Measurements from ENCODE around the gene NOPCHAP1.
"Not testable (repeated sequence)": the region's sequence is repeated elsewhere in the genome, so short reads cannot be mapped to it uniquely, and the experiment has no call there.

NOPCHAP1 gene

DNA sequence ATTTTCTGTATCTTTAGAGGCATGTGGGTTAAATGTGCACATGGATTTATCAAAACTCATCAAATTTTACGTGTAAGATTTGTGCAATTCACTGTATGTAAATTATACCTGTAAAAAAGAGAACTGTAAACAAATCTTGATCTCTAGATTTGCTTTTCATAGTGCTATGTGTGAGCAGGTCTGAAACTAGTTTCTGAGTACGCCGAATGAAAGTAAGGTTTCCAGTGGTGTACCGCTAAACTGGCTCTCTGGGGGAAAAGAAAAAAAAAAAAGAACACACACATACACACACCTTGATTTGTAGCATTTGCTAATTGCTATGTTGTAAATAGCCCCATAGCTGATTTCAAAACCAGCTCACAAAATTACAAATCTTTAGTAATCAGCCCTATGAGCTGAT is 19.4 kb upstream of the NOPCHAP1 start:
- DNase-seq: no peak

GRCh38 chr12:104969343-104969742 is 16.8 kb upstream of the NOPCHAP1 start:
- no peak for DNase-seq

DNA sequence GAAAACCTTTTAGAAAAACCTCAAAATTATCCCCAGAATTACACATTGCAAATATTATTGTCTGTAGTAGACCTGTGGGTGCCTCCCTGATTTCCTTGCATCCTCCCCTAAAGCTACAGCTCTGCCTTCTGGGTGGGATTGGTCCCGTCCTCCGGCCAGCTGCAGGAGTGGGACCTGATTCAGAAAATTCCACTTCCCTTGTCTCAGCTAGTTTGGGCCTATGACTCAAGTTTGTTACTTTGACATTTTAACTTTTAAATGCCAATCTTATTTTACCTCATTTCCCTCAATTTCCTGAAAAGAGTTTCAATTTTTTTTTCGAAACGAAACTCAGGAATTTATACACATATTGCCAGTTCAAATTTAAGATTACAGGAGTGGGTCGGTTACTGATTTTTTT is 14.8 kb upstream of the NOPCHAP1 start:
- DNase-seq: no peak

DNA sequence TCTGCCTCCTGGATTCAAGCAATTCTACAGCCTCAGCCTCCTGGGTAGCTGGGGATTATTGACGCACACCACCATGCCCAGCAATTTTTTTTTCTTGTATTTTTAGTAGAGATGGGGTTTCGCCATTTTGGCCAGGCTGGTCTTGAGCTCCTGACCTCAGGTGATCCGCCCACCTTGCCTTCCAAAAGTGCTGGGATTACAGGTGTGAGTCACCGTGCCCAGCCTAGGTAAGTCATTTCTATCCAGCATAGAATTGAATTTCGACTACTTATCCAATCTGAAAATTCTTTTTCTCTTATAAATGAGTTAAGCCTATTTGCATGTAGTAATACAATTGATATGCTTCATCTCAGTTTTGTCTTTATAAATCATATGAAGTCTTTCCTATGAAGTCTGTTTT is 12.9 kb upstream of the NOPCHAP1 start:
- no peak for DNase-seq

GRCh38 chr12:104974626-104975290 is 11.4 kb upstream of the NOPCHAP1 start:
- no peak for DNase-seq

GRCh38 chr12:104975587-104976343 is 10.4 kb upstream of the NOPCHAP1 start:
- DNase-seq: no peak

- DNase-seq: no peak
These were observed 9.4 kb upstream of the NOPCHAP1 start for GRCh38 chr12:104976703-104977102.

DNA sequence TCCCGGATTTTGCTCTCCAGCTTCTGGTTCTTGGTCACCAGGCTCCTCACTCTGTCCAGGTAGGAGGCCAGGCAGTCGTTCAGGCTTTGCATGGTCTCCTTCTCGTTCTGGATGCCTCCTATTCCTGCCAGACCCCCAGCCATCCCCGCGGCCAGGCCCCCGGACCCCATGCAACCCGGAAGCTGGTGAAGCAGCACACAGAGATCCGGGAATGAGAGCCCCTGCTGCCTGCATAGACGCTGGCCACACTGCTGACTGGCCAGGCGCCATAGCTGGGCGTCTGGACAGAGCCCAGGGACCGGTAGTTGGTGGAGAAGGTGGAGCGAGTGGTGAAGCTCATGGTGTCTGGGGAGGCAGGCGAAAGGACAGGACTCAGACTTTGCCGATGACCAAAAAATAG is 8.4 kb upstream of the NOPCHAP1 start:
- DNase-seq: not testable (repeated sequence)

GRCh38 chr12:104985206-104985605 is 910 bp upstream of the NOPCHAP1 start:
- no peak for DNase-seq

DNA sequence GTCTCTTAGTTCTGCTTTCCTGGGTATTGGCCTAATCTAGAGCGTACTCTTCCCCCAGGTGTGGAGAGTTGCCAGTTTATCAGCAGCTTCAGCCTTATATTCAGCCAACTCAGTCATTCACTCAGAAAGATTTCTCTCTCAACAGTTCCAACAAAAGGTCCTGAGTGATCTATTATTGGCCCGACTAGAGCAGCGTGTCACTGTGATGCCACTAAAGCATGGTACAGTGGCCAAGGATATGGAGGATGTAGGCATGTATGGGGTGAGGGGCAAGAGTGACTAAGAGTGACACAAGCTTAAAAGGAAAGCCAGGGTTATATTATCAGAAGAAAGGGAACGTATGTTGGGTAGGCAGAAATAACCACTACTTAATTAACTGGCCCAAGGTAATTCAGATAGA is 4.8 kb downstream of the NOPCHAP1 start:
- DNase-seq: no peak

GRCh38 chr12:104991565-104992128 is 5.5 kb downstream of the NOPCHAP1 start:
- no peak for DNase-seq

- DNase-seq: no peak
These were observed 8.2 kb downstream of the NOPCHAP1 start for GRCh38 chr12:104994336-104994735.

DNA sequence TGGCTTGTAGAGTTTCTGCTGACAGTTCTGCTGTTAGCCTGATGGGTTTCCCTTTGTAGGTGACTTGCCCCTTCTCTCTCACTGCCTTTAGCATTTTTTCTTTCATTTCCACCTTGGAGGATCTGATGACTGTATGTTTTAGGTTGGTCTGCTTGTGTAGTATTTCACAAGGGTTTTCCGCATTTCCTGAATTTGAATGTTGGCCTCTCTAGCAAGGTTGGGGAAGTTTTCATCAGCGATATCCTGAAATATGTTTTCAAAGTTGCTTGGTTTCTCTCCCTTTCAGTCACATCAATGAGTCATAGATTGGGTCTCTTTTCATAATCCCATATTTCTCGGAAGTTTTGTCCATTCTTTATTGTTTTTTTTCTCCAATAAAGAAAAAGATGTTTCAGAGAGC is 11.4 kb downstream of the NOPCHAP1 start:
- no peak for DNase-seq

DNA sequence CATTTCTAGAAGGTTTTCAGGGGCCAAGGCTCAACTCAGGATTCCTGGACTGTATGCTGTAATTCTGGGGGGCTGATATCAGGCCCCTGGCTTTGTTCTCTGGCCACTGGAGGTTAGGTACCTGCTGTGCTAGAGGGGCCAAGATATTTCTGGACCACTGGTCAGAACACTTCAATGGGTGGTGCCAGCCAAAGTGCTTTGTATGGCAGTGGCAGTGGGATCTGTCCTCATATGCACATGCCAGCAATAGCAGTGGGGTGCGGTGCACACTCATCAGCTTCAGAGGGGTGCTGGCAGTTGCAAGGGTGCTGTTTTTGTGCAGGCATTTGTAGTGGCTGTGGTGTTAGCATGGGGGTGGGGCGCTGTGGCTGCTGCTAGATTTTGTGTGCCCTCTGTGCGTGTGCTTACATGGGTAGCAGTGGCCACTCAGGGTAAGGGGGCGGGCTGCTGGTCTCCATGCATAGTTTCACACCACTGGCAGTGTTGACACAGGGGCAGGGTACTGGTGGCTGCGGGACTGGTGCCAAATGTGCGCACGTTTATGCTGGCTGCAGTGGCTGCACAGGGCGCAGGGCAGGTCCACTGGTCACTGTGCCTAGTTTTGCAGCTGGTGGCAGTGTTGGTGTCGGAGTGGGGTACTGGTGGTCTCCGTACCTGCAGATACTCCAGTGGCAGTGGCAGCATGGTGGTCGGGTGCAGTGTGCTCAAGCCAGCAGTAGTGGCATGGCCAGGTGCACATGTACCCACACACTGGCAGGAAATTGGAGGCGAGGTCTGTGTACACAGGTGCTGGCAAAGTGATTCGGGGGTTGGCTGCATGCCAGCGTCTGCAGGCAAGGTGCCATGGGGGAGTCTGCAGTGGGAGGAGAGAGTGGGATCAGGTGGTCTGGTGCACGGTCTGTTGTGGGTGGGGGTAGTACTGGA is 12.6 kb downstream of the NOPCHAP1 start:
- DNase-seq: peak; percentile 95

GRCh38 chr12:104999347-104999685 is 13.2 kb downstream of the NOPCHAP1 start:
- DNase-seq: no peak

GRCh38 chr12:105001476-105001875 is 15.4 kb downstream of the NOPCHAP1 start:
- no peak for DNase-seq

- DNase-seq: no peak
These were observed 27.8 kb downstream of the NOPCHAP1 start for GRCh38 chr12:105013892-105014291.

GRCh38 chr12:105014603-105015002 is 28.5 kb downstream of the NOPCHAP1 start:
- no peak for DNase-seq

DNA sequence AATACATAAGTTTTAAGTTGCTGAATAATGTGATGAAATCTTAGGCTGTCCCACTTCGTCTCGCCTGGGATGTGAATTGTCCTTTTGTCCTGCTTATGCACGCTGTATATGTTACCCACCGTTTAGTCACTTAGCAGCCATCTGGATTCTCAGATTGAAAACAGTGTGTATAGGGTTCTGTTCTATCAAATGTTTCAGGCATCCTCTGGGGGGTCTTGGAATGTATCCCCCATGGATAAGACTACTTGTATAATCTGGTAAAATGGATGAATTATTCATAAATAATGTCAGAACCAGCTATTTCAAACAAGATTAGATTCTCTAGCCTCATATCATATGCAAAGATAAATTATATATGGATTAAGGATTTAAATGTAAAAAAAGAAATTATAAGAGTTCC is 29.4 kb downstream of the NOPCHAP1 start:
- DNase-seq: no peak

- DNase-seq: no peak
These were observed 31.9 kb downstream of the NOPCHAP1 start for GRCh38 chr12:105018012-105018411.

DNA sequence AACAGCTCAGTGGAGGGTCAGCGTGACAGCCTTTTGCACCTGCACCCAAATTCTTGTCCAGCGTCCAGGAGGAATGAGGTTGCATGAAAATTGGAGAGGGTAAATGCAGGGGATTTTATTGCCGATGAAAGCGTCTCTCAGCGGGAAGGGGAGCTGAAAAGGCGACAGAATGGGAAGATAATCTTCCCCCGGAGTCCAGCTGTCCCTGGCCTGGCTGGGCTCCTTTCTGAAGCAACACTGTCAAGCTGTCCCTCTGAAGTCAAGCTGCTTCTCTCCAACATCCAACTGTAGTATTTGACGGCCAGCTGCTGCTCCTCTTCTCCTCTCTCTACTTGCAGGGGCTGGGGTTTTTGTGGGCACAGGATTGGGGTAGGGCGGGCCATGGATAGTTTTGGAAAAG is 32.7 kb downstream of the NOPCHAP1 start:
- DNase-seq: no peak

DNA sequence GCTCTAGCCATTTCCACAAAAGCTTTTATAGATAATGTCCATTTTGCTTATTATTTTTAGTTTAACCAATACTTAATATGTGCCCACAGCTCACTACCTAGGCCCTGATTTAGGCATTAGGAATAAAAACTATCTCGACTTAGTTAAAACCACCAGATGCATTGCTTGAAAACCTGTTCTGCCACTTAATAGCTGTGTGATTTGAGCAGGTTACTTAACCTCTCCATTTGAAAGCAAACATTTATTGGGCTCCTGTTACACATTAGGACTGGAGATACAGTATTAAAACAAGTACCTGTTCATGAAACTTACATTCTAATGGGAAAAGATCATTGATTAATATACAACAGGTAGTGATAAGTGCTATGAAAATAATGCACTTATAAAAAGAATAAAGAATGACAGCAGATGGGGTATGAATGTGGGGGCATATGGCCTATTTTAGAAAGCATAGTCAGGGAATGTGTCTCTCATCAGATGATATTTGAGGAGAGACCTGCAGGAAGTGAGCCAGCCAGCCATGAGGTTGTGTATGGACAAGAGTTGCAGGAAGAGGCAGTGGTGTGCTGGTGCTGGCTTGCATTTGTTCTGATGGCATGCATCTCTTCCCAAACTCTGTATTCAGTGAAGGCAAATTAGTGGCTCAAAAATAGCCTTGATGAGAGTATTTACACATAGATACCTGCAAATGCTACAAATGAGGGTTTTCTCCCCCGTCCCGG is 34.3 kb downstream of the NOPCHAP1 start:
- no peak for DNase-seq

DNA sequence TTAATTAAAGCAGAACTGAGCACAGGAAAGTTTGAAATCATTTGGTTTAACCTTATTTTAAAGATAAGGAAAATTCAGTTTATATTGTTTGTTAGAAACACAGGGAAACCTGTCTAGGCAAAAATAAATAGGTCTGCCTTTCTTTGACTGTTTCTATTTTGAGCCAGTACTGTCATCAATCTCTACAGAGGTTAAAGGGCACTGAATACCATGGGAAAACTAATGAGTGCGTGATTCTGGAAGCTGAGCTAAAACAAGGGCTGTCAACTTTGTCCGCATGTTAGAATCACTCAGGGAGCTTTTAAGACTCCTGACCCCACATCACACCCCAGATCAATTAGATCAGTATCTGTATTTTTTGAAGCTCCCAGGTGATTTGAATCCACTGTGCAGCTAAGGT is 38.8 kb downstream of the NOPCHAP1 start:
- DNase-seq: no peak
